ENCODE results near the gene STAT4.
A peak's percentile ranks its signal among the peaks of the same experiment; 100 is the strongest.

Gene STAT4

GRCh38 chr2:191112448-191112901 lies 38.3 kb downstream of the STAT4 start:
- Mint-ChIP-seq H3K27ac (peak overlapping the region; percentile 96), H3K4me3 (peak overlapping the region; percentile 2), H3K36me3 (ENCODE audit: low read depth) (peaks cover 36% of the 10 kb centered on the region), H3K27me3 (no peaks in the 10 kb centered on the region), H3K9me3 (no peaks in the 10 kb centered on the region), H3K4me1 (peaks cover 97% of the 10 kb centered on the region)
- peak; percentile 31 for ATAC-seq
- no peak for DNase-seq

GRCh38 chr2:191109888-191110287 lies 40.9 kb downstream of the STAT4 start:
- Mint-ChIP-seq H3K4me1 (peaks cover 95% of the 10 kb centered on the region), H3K36me3 (ENCODE audit: low read depth) (peaks cover 45% of the 10 kb centered on the region), H3K9me3 (no peaks in the 10 kb centered on the region), H3K27ac (peak overlapping the region; percentile 89), H3K4me3 (peak overlapping the region; percentile 59), H3K27me3 (no peaks in the 10 kb centered on the region)
- ATAC-seq (peak; percentile 80), DNase-seq (peak; percentile 62)

- no peaks in the 10 kb centered on the region for H3K9me3 Mint-ChIP-seq
- ATAC-seq (peak; percentile 4), DNase-seq (no peak)
- H3K36me3 Mint-ChIP-seq (ENCODE audit: low read depth): peaks cover 39% of the 10 kb centered on the region
- peak overlapping the region; percentile 60 for H3K4me3 Mint-ChIP-seq
- no peaks in the 10 kb centered on the region for H3K27me3 Mint-ChIP-seq
- H3K27ac Mint-ChIP-seq: peak overlapping the region; percentile 89
- H3K4me1 Mint-ChIP-seq: peaks cover 95% of the 10 kb centered on the region
Observed at GRCh38 chr2:191108331-191108730, 42.5 kb downstream of the STAT4 start.

- DNase-seq (no peak), ATAC-seq (no peak)
- peak overlapping the region; percentile 78 for H3K27ac Mint-ChIP-seq
- no peak overlapping the region for H3K4me3 Mint-ChIP-seq
- H3K27me3 Mint-ChIP-seq: no peaks in the 10 kb centered on the region
- H3K4me1 Mint-ChIP-seq: peaks cover 96% of the 10 kb centered on the region
- peaks cover 41% of the 10 kb centered on the region for H3K36me3 Mint-ChIP-seq (ENCODE audit: low read depth)
- H3K9me3 Mint-ChIP-seq: no peaks in the 10 kb centered on the region
Observed at GRCh38 chr2:191105082-191105481, 45.7 kb downstream of the STAT4 start.

- ATAC-seq: peak; percentile 78
- no peaks in the 10 kb centered on the region for H3K9me3 Mint-ChIP-seq
- no peaks in the 10 kb centered on the region for H3K27me3 Mint-ChIP-seq
- H3K4me1 Mint-ChIP-seq: peaks cover 95% of the 10 kb centered on the region
- DNase-seq: no peak
- peak overlapping the region; percentile 11 for H3K4me3 Mint-ChIP-seq
- H3K36me3 Mint-ChIP-seq (ENCODE audit: low read depth): peaks cover 45% of the 10 kb centered on the region
- peak overlapping the region; percentile 78 for H3K27ac Mint-ChIP-seq
Observed at GRCh38 chr2:191103774-191104173, 47.0 kb downstream of the STAT4 start.

GRCh38 chr2:191100216-191100615 lies 50.6 kb downstream of the STAT4 start:
- peaks cover 55% of the 10 kb centered on the region for H3K36me3 Mint-ChIP-seq (ENCODE audit: low read depth)
- DNase-seq (no peak), ATAC-seq (peak; percentile 65)
- no peaks in the 10 kb centered on the region for H3K27me3 Mint-ChIP-seq
- peak overlapping the region; percentile 19 for H3K4me3 Mint-ChIP-seq
- H3K27ac Mint-ChIP-seq: peak overlapping the region; percentile 87
- peaks cover 16% of the 10 kb centered on the region for H3K9me3 Mint-ChIP-seq
- peaks cover 92% of the 10 kb centered on the region for H3K4me1 Mint-ChIP-seq

- H3K4me1 Mint-ChIP-seq: peaks cover 25% of the 10 kb centered on the region
Observed at GRCh38 chr2:191087311-191087710, 63.5 kb downstream of the STAT4 start.

GRCh38 chr2:191086706-191087105 lies 64.1 kb downstream of the STAT4 start:
- Mint-ChIP-seq H3K36me3 (ENCODE audit: low read depth) (peaks cover 64% of the 10 kb centered on the region), H3K27ac (no peak overlapping the region), H3K4me1 (peaks cover 30% of the 10 kb centered on the region), H3K27me3 (no peaks in the 10 kb centered on the region), H3K9me3 (peaks cover 20% of the 10 kb centered on the region), H3K4me3 (no peak overlapping the region)
- no peak for ATAC-seq
- no peak for DNase-seq

More at GRCh38 chr2:191087311-191087710, 63.5 kb downstream of the STAT4 start:
- Mint-ChIP-seq H3K27ac (no peak overlapping the region), H3K36me3 (ENCODE audit: low read depth) (peaks cover 58% of the 10 kb centered on the region), H3K4me3 (no peak overlapping the region), H3K27me3 (no peaks in the 10 kb centered on the region), H3K9me3 (peaks cover 17% of the 10 kb centered on the region)
- no peak for ATAC-seq
- DNase-seq: no peak

- H3K9me3 Mint-ChIP-seq: peaks cover 29% of the 10 kb centered on the region
- no peak overlapping the region for H3K27ac Mint-ChIP-seq
- no peak overlapping the region for H3K4me3 Mint-ChIP-seq
- H3K27me3 Mint-ChIP-seq: no peaks in the 10 kb centered on the region
- H3K4me1 Mint-ChIP-seq: peaks cover 38% of the 10 kb centered on the region
- H3K36me3 Mint-ChIP-seq (ENCODE audit: low read depth): peaks cover 67% of the 10 kb centered on the region
- DNase-seq (no peak), ATAC-seq (no peak)
Observed at GRCh38 chr2:191083540-191083939, 67.3 kb downstream of the STAT4 start.

GRCh38 chr2:191082321-191082720 lies 68.5 kb downstream of the STAT4 start:
- DNase-seq (no peak), ATAC-seq (no peak)
- no peaks in the 10 kb centered on the region for H3K27me3 Mint-ChIP-seq
- peaks cover 43% of the 10 kb centered on the region for H3K4me1 Mint-ChIP-seq
- H3K27ac Mint-ChIP-seq: peak overlapping the region; percentile 32
- H3K9me3 Mint-ChIP-seq: peaks cover 25% of the 10 kb centered on the region
- H3K4me3 Mint-ChIP-seq: no peak overlapping the region
- H3K36me3 Mint-ChIP-seq (ENCODE audit: low read depth): peaks cover 60% of the 10 kb centered on the region

- Mint-ChIP-seq H3K27me3 (no peaks in the 10 kb centered on the region), H3K4me1 (peaks cover 48% of the 10 kb centered on the region), H3K27ac (peak overlapping the region; percentile 35), H3K9me3 (peaks cover 20% of the 10 kb centered on the region), H3K4me3 (no peak overlapping the region), H3K36me3 (ENCODE audit: low read depth) (peaks cover 55% of the 10 kb centered on the region)
- DNase-seq (no peak), ATAC-seq (no peak)
Observed at GRCh38 chr2:191081411-191082155, 69.2 kb downstream of the STAT4 start.

GRCh38 chr2:191078165-191078867 lies 72.5 kb downstream of the STAT4 start:
- H3K4me1 Mint-ChIP-seq: peaks cover 49% of the 10 kb centered on the region
- ATAC-seq (peak; percentile 78), DNase-seq (no peak)
- H3K27me3 Mint-ChIP-seq: no peaks in the 10 kb centered on the region
- peaks cover 16% of the 10 kb centered on the region for H3K9me3 Mint-ChIP-seq
- H3K4me3 Mint-ChIP-seq: peak overlapping the region; percentile 68
- peak overlapping the region; percentile 93 for H3K27ac Mint-ChIP-seq
- H3K36me3 Mint-ChIP-seq (ENCODE audit: low read depth): peaks cover 57% of the 10 kb centered on the region

- Mint-ChIP-seq H3K4me3 (no peak overlapping the region), H3K27me3 (no peaks in the 10 kb centered on the region), H3K4me1 (peaks cover 59% of the 10 kb centered on the region), H3K36me3 (ENCODE audit: low read depth) (peaks cover 55% of the 10 kb centered on the region), H3K9me3 (peaks cover 2% of the 10 kb centered on the region), H3K27ac (peak overlapping the region; percentile 78)
- DNase-seq: no peak
- ATAC-seq: no peak
Observed at GRCh38 chr2:191070276-191070675, 80.5 kb downstream of the STAT4 start.

- Mint-ChIP-seq H3K27me3 (no peaks in the 10 kb centered on the region), H3K9me3 (no peaks in the 10 kb centered on the region), H3K4me1 (peaks cover 63% of the 10 kb centered on the region), H3K36me3 (ENCODE audit: low read depth) (peaks cover 56% of the 10 kb centered on the region), H3K27ac (peak overlapping the region; percentile 78), H3K4me3 (no peak overlapping the region)
- DNase-seq: no peak
- no peak for ATAC-seq
Observed at GRCh38 chr2:191069606-191070005, 81.2 kb downstream of the STAT4 start.

- peaks cover 89% of the 10 kb centered on the region for H3K4me1 Mint-ChIP-seq
- peak overlapping the region; percentile 91 for H3K27ac Mint-ChIP-seq
- H3K9me3 Mint-ChIP-seq: no peaks in the 10 kb centered on the region
- DNase-seq: no peak
- H3K27me3 Mint-ChIP-seq: no peaks in the 10 kb centered on the region
- H3K36me3 Mint-ChIP-seq (ENCODE audit: low read depth): peaks cover 55% of the 10 kb centered on the region
- peak overlapping the region; percentile 76 for H3K4me3 Mint-ChIP-seq
- ATAC-seq: no peak
Observed at GRCh38 chr2:191066919-191067233, 83.9 kb downstream of the STAT4 start.
